Stimulated activated CD8-positive, alpha-beta memory T cell treated with anti-CD3 and anti-CD28 coated beads, Interleukin-7, amount 100 ng/mL, for 24 hours (primary cell): ENCODE results near the gene ZBTB8A.
"Not testable (repeated sequence)": the region's sequence is repeated elsewhere in the genome, so short reads cannot be mapped to it uniquely, and the experiment has no call there.

Experiments used
- DNase-seq: peaks from one replicate; pipeline ENCODE4 v3.0.0-alpha.2; 2020; ENCODE audit warnings: low read depth

Gene ZBTB8A

GRCh38 chr1:32619701-32620485 is 80.7 kb downstream of the ZBTB8A start:
- DNase-seq: no peak

- DNase-seq: no peak
Measured at GRCh38 chr1:32622205-32622604, 83.0 kb downstream of the ZBTB8A start.

DNA sequence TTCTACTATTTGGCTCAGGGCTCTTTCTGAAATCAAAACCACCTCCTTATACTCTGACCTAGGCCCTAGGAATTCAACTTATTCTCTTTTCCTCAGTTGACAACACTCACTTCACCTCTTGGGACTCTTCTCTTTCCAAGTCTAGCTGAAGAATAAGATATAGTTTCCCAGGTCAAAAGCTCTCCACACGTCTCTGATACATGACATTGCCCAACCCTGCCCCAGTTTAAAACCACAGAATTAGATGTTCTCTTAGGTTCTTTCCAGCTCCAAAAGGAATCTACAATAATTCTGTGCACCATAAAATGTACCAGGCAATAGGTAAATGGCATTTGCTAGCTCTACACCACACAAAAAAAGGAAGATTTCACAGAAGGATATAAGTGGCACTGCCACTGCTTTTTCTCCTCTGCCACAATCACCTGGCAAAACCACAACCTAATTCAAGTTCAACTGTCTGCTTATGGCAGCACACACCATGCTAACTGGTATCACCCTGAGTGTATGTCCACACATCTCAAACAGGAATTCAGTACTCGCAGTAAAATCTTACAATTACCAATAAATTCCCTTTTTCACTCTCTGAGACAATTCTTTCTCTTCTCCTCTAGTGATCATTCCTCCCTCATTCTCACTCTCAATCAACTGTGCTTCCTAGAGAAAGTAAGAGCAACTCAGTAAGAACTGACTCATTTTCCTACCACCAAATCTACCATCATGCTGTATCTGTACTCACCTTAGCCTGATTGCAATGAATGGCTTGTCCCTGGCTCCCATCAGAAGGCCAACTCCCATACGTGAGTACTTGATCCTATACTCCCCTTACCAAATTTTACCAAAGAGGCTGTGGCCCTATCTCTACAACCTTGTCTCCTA is 83.8 kb downstream of the ZBTB8A start:
- no peak for DNase-seq

- DNase-seq: no peak
Measured at GRCh38 chr1:32623775-32624174, 84.5 kb downstream of the ZBTB8A start.

GRCh38 chr1:32626176-32626575 is 86.9 kb downstream of the ZBTB8A start:
- no peak for DNase-seq

DNA sequence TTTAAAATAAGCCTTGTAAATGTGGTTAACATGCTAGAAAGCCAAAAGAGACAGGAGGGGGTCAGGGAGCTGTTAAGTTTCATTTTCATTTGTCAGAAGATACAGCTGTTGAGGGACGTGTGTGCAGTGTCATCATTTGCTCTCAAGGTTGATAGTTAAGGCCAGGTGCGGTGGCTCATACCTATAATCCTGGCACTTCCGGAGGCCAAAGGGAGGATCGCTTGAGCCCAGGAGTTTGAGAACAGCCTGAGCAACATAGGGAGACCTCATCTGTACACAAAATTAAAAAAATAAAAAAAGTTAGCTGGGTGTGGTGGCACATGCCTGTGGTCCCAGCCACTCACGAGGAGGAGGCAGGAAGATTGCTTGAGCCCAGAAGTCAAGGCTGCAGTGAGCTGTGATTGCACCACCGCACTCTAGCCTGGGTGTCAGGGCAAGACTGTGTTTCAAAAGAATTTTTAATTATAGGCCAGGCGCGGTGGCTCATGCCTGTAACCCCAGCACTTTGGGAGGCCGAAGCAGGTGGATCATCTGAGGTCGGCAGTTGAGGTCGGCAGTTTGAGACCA is 88.5 kb downstream of the ZBTB8A start:
- no peak for DNase-seq

DNA sequence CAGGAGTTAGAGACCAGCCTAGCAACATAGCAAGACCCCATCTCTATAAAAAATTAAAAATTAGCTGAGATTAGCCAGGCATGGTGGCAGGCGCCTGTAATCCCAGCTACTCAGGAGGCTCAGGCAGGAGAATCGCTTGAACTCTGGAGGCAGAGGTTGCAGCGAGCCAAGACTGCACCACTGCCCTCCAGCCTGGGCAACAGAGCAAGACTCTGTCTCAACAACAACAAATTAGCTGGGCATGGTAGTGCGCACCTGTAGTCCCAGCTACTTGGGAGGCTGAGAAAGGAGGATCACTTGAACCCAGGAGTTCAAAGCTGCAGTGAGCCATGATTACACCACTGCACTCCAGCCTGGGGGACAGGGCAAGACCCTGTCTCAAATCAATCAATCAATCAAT is 90.9 kb downstream of the ZBTB8A start:
- DNase-seq: not testable (repeated sequence)

- no peak for DNase-seq
Measured at GRCh38 chr1:32632829-32633228, 93.6 kb downstream of the ZBTB8A start.

GRCh38 chr1:32635508-32636277 is 96.5 kb downstream of the ZBTB8A start:
- no peak for DNase-seq

DNA sequence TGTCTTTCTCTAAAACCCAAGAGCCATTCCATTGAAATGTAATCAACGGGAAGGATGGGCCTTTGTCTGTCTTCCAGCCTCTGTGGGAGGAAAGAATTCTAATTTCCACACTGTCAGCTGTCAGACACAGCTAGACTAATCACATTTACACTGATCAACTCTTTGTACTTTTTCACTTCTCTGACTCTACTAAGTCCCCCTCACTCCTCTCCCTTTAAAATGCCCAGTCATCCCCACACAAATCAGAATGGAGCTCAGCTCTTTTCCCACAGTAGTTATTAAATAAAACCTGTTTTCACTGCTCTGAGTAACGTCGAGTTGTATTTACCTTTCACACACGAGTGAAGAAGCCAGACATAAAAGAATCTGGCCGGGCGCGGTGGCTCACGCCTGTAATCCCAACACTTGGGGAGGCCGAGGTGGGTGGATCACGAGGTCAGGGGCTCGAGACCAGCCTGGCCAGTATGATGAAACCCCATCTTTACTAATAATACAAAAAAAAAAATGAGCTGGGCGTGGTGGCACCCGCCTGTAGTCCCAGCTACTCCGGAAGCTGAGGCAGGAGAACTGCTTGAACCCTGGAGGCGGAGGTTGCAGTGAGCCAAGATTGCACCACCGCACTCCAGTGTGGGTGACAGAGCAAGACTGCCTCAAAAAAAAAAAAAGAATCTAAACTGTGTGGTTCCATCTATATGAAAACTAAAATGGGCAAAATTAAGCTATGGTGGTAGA is 97.9 kb downstream of the ZBTB8A start:
- no peak for DNase-seq

GRCh38 chr1:32639489-32640075 is 100.4 kb downstream of the ZBTB8A start:
- no peak for DNase-seq

- DNase-seq: not testable (repeated sequence)
Measured at GRCh38 chr1:32642292-32642827, 103.1 kb downstream of the ZBTB8A start.

DNA sequence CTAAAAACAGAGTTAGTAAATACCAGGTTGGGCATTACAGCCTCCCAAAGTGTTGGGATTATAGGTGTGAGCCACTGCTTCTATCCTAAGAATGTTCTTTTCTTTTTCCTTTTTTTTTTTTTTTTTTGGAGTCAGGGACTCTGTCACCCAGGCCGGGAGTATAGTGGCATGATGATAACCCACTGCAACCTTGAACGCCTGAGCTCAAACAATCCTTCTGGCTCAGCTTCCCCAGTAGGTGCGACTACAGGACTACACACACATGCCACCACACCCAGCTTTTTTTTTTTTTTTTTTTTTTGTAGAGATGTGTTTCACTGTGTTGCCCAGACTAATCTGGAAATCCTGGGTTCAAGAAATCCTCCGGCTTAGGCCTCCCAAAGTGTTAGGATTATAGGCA is 105.2 kb downstream of the ZBTB8A start:
- DNase-seq: no peak

DNA sequence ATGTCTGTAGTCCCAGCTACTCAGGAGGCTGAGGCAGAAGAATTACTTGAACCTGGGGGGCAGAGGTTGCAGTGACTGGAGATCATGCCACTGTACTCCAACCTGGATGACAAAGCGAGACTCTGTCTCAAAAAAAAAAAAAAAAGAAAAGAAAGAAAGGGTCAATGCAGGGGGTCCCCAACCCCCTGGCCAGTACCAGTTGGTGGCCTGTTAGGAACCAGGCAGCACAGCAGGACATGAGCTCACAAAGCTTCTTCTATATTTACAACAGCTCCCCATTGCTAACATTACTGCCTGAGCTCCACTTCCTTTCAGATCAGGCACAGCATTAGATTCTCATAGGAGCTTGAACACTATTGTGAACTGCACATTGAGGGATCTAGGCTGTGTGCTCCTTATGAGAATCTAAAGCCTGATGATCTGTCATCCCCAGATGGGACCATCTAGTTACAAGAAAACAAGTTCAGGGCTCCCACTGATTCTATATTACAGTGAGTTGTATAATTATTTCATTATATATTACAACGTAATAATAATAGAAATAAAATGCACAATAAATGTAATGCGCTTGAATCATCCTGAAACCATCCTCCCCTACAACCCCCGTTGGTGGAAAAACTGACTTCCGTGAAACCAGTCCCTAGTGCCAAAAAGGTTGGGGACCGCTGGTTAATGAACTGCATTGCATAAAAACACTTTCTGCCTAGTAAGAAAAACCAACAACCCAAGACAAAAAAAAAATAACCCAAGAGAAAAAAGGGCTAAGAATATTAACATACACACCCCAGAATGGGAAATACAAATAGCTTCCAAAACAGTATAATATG is 108.3 kb downstream of the ZBTB8A start:
- no peak for DNase-seq

GRCh38 chr1:32650248-32650751 is 111.1 kb downstream of the ZBTB8A start, which contains the start of gene ZBTB8OS:
TSS of gene ZBTB8OS (minus strand) at chr1:32650550. CDS start at chr1:32650529, 21 bp downstream.
- peak; percentile 64 for DNase-seq

DNA sequence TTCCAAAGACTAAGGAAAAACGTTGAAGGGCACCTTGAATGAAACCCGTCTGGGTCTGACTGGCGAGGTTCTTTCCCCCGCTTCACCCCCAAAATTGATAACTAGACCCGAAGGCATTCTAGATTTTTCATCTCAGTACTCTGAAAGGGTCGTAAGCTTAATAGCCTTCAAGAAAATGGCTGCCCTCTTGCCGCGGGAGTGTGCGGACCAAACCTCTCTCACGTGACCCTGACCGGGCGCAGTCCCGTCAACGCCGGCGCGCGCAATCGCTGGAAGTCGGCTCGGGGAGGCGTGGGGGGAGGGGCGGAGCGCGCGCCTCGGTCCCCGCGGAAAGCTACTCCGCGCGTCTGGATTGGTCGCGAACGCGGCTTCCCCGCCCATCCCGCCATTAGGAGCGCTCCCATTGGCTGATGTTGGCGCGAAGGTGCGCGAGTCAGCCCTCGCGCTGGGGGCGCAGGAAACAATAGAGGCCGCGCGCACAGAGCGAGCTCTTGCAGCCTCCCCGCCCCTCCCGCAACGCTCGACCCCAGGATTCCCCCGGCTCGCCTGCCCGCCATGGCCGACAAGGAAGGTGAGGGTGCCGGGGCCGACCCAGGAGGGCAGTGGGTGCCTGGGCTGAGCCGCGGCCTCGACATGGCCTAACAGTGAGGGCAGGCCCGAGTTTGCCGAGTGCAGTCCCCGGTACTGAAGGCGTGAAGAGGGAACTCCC is 111.7 kb downstream of the ZBTB8A start, which contains the start of gene RBBP4:
RBBP4 (plus strand) TSS at position 457 of the 709 bp plus-strand sequence; CDS start at position 556, 99 bp downstream.
- DNase-seq: peak; percentile 96

GRCh38 chr1:32651461-32652073 is 112.3 kb downstream of the ZBTB8A start:
- DNase-seq: peak; percentile 21
